Mesenteric fat pad (tissue), 1 donor: ENCODE results near the gene PIAS4. TPM values are rescaled to one million over a fixed set of nuclear protein-coding genes. Genes with fewer than 3 reads are reported as not detected.

Experiments used
- DNase-seq: peaks from one replicate; pipeline ENCODE4 v3.0.0-alpha.2; 2020; ENCODE audit warnings: low spot score
- total RNA-seq: library from RNA; stranded (reverse); fragmentation: NEBNext Ultra II Directional; extraction: Animal tissue kit (Norgen Biotek cat#: 25700); gene quantifications from one replicate; pipeline ENCODE4 v1.2.1, GENCODE V29; 2021
- donor health status: DM: yes; HTN: yes; CAD: no.

Gene PIAS4
- total RNA-seq, 1 donor from 2014 or later, result 17.9 TPM

GRCh38 chr19:4057931-4058692, 50.6 kb downstream of the PIAS4 start:
- DNase-seq, result peak; percentile 97

DNA sequence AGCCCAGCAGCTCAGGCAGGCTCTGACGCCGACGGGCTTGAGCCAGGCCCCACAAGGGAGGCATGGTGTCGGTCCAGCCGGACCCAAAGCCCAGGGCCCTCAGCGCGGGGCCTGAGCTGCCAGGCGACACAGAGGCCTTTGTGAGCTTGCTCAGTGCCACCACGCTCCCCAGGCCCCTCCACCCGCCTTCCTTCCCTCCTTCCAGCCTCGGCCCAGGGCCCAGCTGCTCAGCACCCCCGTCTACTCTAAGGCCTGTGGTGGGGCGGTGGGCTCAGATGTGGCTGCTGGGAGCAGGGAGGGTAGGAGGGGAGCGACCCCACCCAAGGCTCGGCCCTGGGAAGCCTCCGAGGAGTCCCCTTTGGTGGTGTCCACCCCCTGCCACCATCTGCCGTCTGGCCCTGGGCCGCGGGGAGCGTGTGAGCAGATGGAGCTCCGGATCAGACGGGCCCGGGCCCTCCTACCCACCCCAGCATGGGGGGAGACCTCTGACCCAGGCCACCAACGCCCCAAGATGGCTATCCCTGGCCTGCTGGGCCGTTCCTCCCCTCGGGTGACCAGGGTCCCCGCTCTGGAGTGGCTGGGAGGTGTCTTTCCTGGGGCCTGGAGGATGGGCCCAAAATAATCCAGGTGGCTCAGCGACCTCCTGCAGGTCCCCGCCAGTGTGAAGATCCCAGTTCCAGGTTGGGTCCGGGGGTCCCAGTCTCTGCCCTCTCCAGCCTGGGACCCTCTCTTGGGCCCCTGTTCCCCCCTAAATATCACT, 51.3 kb downstream of the PIAS4 start:
- DNase-seq, result no peak

GRCh38 chr19:4059453-4059871, 51.9 kb downstream of the PIAS4 start:
- DNase-seq, result no peak

GRCh38 chr19:4059891-4060620, 52.5 kb downstream of the PIAS4 start:
- no peak for DNase-seq

DNA sequence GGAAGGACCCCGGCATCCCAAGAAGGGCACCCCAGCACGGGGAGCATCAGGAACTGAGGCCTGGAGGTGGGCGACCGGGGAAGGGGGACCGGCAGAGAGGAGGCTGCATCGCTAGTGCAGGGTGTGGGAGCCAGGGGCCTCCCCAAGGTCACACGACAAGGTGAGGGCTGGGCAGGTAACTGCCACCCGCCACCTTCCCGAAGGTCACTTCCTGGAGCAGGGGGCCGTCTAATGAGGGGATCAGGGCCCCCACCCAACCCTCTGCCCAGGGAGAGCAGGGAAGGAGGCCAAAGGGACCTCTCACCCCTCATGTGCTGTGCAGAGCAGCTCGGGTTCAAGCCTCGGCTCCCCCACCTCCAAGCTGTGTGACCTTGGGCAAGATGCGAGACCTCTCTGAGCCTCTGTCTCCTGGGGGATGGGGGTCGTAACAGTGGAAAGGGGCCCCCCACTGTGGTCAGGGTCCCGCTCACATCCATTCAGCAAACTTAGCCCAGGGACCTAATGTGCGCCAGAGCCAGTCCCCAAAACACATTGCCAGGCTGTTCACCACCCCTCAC, 53.2 kb downstream of the PIAS4 start:
- DNase-seq, result no peak

DNA sequence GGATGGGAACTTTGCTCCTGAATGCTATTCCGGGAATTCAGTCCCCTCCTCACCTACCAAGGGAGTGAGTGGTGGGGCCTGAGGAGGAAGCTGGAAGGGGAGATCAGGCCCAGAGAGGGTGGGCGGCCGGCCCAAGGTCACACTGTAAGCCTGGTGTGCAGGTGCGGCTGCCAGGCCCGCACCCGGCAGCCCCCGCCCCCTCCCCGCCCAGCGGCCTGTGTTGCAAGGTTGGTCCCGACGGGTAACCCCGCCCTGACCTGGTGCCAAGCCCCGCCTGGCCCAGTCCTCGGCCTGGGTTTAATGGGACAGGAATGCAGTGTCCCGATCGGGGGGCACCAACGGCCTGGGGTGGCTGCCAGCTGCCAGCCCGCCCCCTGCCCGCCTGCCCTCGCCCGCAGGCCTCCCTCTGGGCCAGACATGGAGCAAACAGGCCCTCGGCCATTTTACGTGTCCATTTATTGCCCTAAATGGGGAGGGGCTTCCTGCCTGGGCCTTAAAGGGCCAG, 53.7 kb downstream of the PIAS4 start:
- DNase-seq, result peak; percentile 96

DNA sequence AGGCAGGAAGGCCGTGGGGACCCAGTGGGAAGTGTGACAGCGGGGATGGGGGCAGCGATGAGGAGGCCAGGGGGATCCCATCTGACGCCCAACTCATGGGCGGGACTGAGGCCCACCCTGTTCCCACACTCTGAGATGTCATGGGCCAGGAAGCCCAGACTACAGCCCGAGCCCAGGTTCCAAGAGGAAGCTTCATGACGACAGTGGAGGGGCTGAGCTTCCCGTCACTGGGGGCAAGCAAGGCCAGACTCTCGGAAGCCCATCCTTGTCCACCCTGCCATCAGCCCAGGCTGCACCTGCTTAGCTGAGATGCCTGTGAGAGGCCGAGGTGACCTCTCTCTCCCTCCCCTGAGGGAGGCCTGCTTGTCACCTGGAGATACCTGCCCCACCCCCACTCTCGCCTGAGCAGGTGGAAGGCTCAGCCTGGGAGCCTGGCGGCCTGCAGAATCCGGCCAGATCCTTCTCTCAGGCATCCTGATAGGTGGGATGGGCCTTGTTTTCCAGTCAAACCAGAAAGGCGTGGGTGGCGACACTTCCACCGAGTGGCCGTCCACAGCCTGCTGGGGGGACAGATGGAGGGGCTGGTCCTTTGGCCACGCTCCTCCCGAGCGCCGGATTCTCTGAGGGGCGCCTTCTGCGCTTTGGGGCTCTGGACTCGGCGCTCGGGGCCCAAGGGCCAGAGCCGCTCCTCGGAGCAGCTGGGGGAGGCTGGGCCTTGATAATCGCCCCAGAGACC, 54.3 kb downstream of the PIAS4 start:
- no peak for DNase-seq

- DNase-seq, result no peak
These were observed 55.2 kb downstream of the PIAS4 start for GRCh38 chr19:4062419-4063368.

DNA sequence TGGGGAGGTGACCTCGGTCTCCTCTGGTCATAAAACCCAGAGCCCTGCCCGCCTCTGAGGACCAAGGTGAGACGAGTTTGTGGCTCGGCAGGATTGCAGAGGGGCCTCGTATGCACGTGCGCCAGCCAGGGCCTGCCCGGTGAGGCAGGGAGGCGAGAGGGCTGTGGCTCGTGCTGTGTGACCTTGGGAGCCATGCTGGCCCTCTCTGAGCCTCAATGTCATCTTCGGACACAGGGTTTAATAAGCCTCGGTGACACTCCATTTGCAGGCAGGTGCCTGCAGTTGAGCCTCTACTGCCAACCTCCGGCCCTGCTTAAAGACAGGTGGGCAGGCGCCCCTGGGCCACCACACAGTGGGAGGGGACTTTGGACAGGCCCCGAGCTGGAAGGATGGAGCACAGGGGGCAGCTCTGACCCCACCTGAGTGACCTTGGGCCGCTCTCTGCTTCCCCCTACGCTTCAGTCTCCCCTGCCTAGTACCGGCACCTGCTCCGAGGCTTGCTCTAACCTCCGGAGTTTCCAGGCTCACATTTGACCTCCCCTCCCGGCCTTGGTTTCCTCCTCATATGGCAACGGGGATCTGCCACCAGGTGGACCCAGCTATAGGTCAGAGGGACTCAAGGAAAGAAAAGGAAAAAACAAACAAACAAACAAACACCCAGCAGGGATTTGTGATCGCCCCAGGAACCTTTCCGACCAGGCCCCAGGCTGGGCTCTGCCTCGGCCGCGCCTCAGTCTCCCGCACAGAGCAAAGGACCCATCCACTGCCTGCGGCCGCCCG, 56.0 kb downstream of the PIAS4 start:
- no peak for DNase-seq

- DNase-seq, result no peak
These were observed 56.6 kb downstream of the PIAS4 start for GRCh38 chr19:4064149-4064495.

GRCh38 chr19:4064496-4065260, 57.1 kb downstream of the PIAS4 start:
- no peak for DNase-seq

DNA sequence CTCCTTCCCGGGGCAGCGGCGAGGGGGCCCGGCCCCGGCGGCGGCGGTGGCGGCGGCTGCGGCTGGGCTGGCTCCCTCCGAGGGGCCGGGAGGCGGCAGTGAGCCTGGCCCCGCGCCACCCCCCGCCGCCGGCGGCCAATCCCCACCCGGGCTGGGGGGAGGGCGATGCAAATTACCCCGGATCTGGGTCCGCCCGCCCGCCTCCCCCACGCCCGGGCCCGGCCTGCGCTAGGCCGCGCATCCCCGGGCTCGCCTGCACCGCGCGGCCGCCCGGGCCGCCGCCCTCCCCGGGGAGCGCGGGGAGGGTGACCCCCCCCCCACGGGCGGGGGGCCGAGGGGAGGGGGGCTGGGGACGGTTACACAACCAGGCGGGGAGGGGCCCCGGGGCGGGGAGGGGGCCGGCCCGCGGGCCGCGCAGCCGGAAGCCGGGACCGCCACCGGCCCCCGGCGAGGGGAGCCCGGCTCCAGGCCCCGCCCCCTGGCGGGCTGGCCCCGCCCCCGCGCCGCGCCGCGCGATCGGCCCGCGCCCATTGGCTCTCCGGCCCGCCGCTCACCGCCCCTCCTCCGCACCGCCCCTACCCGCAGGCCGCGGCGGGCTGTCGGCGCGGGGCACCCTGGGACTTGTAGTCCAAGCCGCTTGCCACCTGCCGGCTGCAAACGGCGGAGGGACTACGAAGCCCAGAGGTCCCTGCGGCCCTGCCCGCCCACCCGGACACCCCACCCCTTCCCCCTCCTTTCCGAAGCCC, 58.1 kb downstream of the PIAS4 start:
- peak; percentile 99 for DNase-seq

GRCh38 chr19:4066176-4066606, 58.7 kb downstream of the PIAS4 start:
- DNase-seq, result no peak

- no peak for DNase-seq
These were observed 59.3 kb downstream of the PIAS4 start, which contains the start of gene ZBTB7A for GRCh38 chr19:4066682-4067395. Gene ZBTB7A, minus strand, starts transcription at chr19:4066899. Its CDS starts 11,667 bp downstream, at chr19:4055232.

DNA sequence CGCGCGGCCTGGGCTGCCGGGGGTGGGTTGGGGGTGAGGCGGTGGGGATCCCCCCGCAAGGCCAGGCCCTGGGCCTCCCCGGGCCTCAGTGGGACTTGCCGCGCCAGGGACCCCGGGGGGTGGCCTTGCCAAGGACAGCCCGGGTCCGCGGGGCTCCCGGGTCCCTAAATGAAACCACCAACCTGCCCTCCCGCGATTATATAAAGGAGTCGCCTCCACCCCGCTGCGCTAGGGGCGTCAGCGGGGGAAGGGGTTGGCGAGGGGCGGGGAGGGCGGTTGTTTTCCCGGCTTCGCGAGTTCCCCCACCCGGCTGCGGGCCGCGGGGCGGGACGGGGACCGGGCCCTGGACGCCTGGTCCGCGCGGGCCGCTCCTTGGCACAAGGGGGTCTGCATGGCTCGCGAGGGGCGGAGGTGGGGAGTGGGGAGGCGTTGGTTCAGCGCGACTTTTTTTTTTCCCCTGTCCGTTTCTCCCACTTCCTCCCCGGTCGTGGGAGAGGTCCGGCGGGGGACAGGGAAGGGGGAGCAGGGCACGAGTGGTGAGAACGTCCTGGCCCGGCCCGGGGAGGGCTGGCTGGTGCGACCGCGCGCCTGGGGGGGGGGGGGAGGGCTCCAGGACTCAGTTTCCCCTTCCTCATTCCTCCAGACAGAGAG, 60.0 kb downstream of the PIAS4 start:
- DNase-seq, result no peak
